ENCODE results near the gene ROBO3. TPM values are rescaled to one million over a fixed set of nuclear protein-coding genes. Genes with fewer than 3 reads are reported as not detected.

The ROBO3 gene
- total and polyA plus RNA-seq, 3 donors from 2014 or later, result 11.8 to 31.6 (median 12.9) TPM

DNA sequence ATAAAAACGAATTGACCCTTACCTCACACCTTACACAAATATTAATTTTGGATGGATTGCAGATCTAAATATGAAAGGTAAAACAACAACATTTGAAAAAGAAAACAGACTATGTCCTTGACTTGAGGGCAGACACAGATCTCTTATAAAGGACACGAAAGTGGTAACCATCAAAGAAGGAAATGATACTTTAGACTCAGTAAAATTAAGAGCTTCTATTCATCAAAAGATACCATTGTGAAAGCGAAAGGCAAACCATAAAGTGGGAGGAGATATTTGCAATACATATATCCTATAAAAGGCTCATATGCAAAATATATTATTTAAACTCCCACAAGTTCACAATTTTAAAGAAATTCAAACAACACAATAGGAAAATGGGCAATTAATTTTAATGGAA lies 65.6 kb downstream of the ROBO3 start:
- no peaks in the 10 kb centered on the region for H3K36me3 ChIP-seq (ENCODE audit: low read depth, missing control alignments)
- H3K27ac ChIP-seq, result no peak overlapping the region
- no peaks in the 10 kb centered on the region for H3K4me1 ChIP-seq
- no peak overlapping the region for H3K4me3 ChIP-seq
- WGBS, 2 donors, result 80 to 87% methylated on average over 3 of the region's 3 CpGs
- DNase-seq, result no peak
- TF ChIP-seq POLR2A (IDR thresholded peaks at IDR 0.05), result no peak
- no peak for TF ChIP-seq CTCF (IDR thresholded peaks at IDR 0.05)
- H3K27me3 ChIP-seq, result no peaks in the 10 kb centered on the region
- H3K9me3 ChIP-seq, result no peaks in the 10 kb centered on the region
- intact Hi-C loops (cut with DNase I; ENCODE audit: low total_unique reads), result no loop called here

Other genes with a start within 250 kb of the ROBO3 start
- 10 to 100 TPM; 25.2 to 35.7 TPM for gene TBRG1, start 242.6 kb upstream of the ROBO3 start, total RNA-seq
- 38.8 TPM for gene TBRG1, start 242.6 kb upstream of the ROBO3 start, polyA plus RNA-seq (ENCODE audit: insufficient read depth, low read depth, low replicate concordance)
- 10 to 100 TPM; 14.5 to 16.1 TPM for gene SIAE, start 191.7 kb upstream of the ROBO3 start, total RNA-seq
- gene SIAE, start 191.7 kb upstream of the ROBO3 start, polyA plus RNA-seq (ENCODE audit: insufficient read depth, low read depth, low replicate concordance), result 15.3 TPM
- gene SPA17, start 191.5 kb upstream of the ROBO3 start, total RNA-seq, result 100 to 1,000 TPM in 1 of 2 donors, 10 to 100 TPM in 1; 97.5 to 170 TPM
- 405 TPM for gene SPA17, start 191.5 kb upstream of the ROBO3 start, polyA plus RNA-seq (ENCODE audit: insufficient read depth, low read depth, low replicate concordance)
- 1 to 10 TPM; 3.0 to 5.5 TPM for gene NRGN, start 125.5 kb upstream of the ROBO3 start, total RNA-seq
- gene NRGN, start 125.5 kb upstream of the ROBO3 start, polyA plus RNA-seq (ENCODE audit: insufficient read depth, low read depth, low replicate concordance), result 10.4 TPM
- gene VSIG2, start 113.2 kb upstream of the ROBO3 start, total RNA-seq, result 1 to 10 TPM in 1 of 2 donors, under 1 TPM in 1; 0.74 to 1.3 TPM
- 4.4 TPM for gene VSIG2, start 113.2 kb upstream of the ROBO3 start, polyA plus RNA-seq (ENCODE audit: insufficient read depth, low read depth, low replicate concordance)
- gene ESAM, start 103.1 kb upstream of the ROBO3 start, total RNA-seq, result 10 to 100 TPM in 1 of 2 donors, 1 to 10 TPM in 1; 6.0 to 10.6 TPM
- 15.8 TPM for gene ESAM, start 103.1 kb upstream of the ROBO3 start, polyA plus RNA-seq (ENCODE audit: insufficient read depth, low read depth, low replicate concordance)
- 10 to 100 TPM; 11.3 to 19.1 TPM for gene MSANTD2, start 65.0 kb upstream of the ROBO3 start, total RNA-seq
- gene MSANTD2, start 65.0 kb upstream of the ROBO3 start, polyA plus RNA-seq (ENCODE audit: insufficient read depth, low read depth, low replicate concordance), result 7.4 TPM
- gene ROBO4, start 32.4 kb downstream of the ROBO3 start, total RNA-seq, result 1 to 10 TPM; 5.7 to 8.4 TPM
- 7.0 TPM for gene ROBO4, start 32.4 kb downstream of the ROBO3 start, polyA plus RNA-seq (ENCODE audit: insufficient read depth, low read depth, low replicate concordance)
- gene HEPN1, start 53.8 kb downstream of the ROBO3 start, total RNA-seq, result not detected
- not detected for gene HEPN1, start 53.8 kb downstream of the ROBO3 start, polyA plus RNA-seq (ENCODE audit: insufficient read depth, low read depth, low replicate concordance)
- under 1 TPM; 0.24 to 0.25 TPM for gene HEPACAM, start 70.6 kb downstream of the ROBO3 start, total RNA-seq
- gene HEPACAM, start 70.6 kb downstream of the ROBO3 start, polyA plus RNA-seq (ENCODE audit: insufficient read depth, low read depth, low replicate concordance), result 0.75 TPM
- 10 to 100 TPM; 14.9 to 15.1 TPM for gene CCDC15, start 88.8 kb downstream of the ROBO3 start, total RNA-seq
- gene CCDC15, start 88.8 kb downstream of the ROBO3 start, polyA plus RNA-seq (ENCODE audit: insufficient read depth, low read depth, low replicate concordance), result 8.0 TPM
- gene SLC37A2, start 197.9 kb downstream of the ROBO3 start, total RNA-seq, result 1 to 10 TPM; 3.0 to 7.6 TPM
- gene SLC37A2, start 197.9 kb downstream of the ROBO3 start, polyA plus RNA-seq (ENCODE audit: insufficient read depth, low read depth, low replicate concordance), result 6.2 TPM
- 10 to 100 TPM; 15.1 to 17.2 TPM for gene TMEM218, start 246.2 kb downstream of the ROBO3 start, total RNA-seq
- 17.7 TPM for gene TMEM218, start 246.2 kb downstream of the ROBO3 start, polyA plus RNA-seq (ENCODE audit: insufficient read depth, low read depth, low replicate concordance)